Measurements from ENCODE around the gene FATE1.

The FATE1 gene

DNA sequence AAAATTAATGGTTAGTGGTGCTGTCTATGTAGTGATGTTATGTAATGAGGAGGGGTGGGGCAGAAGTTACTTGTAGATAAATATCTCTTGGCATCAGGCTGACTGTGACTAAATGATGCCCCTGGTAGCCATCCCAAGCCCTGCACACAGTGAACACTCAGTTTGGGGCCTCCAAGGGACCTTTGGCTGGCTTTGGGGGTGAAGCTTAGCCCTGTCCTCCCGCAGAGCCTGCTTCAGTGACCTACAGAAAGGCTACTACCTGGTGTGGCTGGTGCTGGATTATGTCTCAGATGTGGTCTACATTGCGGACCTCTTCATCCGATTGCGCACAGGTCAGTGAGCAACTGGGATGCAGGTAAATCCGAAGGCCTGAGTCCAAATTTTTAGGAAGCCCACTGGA, 26.5 kb downstream of the FATE1 start:
- H3K27ac ChIP-seq (replicated peaks): no peak overlapping the region
- TF ChIP-seq POLR2AphosphoS5 (IDR thresholded peaks at IDR 0.05; ENCODE audit: low read depth) (no peak), SPI1 (IDR thresholded peaks at IDR 0.05; ENCODE audit: borderline replicate concordance, low read depth) (no peak), GABPA (IDR thresholded peaks at IDR 0.05; ENCODE audit: low read depth) (no peak)
- TF ChIP-seq, protein P1, sequence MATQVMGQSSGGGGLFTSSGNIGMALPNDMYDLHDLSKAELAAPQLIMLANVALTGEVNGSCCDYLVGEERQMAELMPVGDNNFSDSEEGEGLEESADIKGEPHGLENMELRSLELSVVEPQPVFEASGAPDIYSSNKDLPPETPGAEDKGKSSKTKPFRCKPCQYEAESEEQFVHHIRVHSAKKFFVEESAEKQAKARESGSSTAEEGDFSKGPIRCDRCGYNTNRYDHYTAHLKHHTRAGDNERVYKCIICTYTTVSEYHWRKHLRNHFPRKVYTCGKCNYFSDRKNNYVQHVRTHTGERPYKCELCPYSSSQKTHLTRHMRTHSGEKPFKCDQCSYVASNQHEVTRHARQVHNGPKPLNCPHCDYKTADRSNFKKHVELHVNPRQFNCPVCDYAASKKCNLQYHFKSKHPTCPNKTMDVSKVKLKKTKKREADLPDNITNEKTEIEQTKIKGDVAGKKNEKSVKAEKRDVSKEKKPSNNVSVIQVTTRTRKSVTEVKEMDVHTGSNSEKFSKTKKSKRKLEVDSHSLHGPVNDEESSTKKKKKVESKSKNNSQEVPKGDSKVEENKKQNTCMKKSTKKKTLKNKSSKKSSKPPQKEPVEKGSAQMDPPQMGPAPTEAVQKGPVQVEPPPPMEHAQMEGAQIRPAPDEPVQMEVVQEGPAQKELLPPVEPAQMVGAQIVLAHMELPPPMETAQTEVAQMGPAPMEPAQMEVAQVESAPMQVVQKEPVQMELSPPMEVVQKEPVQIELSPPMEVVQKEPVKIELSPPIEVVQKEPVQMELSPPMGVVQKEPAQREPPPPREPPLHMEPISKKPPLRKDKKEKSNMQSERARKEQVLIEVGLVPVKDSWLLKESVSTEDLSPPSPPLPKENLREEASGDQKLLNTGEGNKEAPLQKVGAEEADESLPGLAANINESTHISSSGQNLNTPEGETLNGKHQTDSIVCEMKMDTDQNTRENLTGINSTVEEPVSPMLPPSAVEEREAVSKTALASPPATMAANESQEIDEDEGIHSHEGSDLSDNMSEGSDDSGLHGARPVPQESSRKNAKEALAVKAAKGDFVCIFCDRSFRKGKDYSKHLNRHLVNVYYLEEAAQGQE (IDR thresholded peaks at IDR 0.05; ENCODE audit: insufficient replicate concordance, low read depth): no peak
- TF ChIP-seq, protein P2, sequence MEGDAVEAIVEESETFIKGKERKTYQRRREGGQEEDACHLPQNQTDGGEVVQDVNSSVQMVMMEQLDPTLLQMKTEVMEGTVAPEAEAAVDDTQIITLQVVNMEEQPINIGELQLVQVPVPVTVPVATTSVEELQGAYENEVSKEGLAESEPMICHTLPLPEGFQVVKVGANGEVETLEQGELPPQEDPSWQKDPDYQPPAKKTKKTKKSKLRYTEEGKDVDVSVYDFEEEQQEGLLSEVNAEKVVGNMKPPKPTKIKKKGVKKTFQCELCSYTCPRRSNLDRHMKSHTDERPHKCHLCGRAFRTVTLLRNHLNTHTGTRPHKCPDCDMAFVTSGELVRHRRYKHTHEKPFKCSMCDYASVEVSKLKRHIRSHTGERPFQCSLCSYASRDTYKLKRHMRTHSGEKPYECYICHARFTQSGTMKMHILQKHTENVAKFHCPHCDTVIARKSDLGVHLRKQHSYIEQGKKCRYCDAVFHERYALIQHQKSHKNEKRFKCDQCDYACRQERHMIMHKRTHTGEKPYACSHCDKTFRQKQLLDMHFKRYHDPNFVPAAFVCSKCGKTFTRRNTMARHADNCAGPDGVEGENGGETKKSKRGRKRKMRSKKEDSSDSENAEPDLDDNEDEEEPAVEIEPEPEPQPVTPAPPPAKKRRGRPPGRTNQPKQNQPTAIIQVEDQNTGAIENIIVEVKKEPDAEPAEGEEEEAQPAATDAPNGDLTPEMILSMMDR (IDR thresholded peaks at IDR 0.05; ENCODE audit: insufficient read depth, low read length): no peak
- DNase-seq (ENCODE audit: low read depth in 1 of 2, low spot score in 1 of 2): no peak
- H3K4me3 ChIP-seq (replicated peaks; ENCODE audit: insufficient read depth, low read length): no peak overlapping the region
- no peaks in the 10 kb centered on the region for H3K27me3 ChIP-seq (ENCODE audit: insufficient read depth, poor library complexity, severe bottlenecking)

DNA sequence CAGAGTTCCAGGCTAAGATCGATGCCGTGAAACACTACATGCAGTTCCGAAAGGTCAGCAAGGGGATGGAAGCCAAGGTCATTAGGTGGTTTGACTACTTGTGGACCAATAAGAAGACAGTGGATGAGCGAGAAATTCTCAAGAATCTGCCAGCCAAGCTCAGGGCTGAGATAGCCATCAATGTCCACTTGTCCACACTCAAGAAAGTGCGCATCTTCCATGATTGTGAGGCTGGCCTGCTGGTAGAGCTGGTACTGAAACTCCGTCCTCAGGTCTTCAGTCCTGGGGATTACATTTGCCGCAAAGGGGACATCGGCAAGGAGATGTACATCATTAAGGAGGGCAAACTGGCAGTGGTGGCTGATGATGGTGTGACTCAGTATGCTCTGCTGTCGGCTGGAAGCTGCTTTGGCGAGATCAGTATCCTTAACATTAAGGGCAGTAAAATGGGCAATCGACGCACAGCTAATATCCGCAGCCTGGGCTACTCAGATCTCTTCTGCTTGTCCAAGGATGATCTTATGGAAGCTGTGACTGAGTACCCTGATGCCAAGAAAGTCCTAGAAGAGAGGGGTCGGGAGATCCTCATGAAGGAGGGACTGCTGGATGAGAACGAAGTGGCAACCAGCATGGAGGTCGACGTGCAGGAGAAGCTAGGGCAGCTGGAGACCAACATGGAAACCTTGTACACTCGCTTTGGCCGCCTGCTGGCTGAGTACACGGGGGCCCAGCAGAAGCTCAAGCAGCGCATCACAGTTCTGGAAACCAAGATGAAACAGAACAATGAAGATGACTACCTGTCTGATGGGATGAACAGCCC, 28.0 kb downstream of the FATE1 start:
- Histone ChIP-seq H3K27ac (replicated peaks) (no peak overlapping the region), H3K4me3 (replicated peaks; ENCODE audit: insufficient read depth, low read length) (no peak overlapping the region), H3K27me3 (ENCODE audit: insufficient read depth, poor library complexity, severe bottlenecking) (no peaks in the 10 kb centered on the region)
- no peak for TF ChIP-seq SPI1 (IDR thresholded peaks at IDR 0.05; ENCODE audit: borderline replicate concordance, low read depth)
- TF ChIP-seq, protein P1 (IDR thresholded peaks at IDR 0.05; ENCODE audit: insufficient replicate concordance, low read depth): no peak
- TF ChIP-seq, protein P2 (IDR thresholded peaks at IDR 0.05; ENCODE audit: insufficient read depth, low read length): no peak
- no peak for TF ChIP-seq POLR2AphosphoS5 (IDR thresholded peaks at IDR 0.05; ENCODE audit: low read depth)
- TF ChIP-seq GABPA (IDR thresholded peaks at IDR 0.05; ENCODE audit: low read depth): no peak
- DNase-seq (ENCODE audit: low read depth in 1 of 2, low spot score in 1 of 2): no peak

DNA sequence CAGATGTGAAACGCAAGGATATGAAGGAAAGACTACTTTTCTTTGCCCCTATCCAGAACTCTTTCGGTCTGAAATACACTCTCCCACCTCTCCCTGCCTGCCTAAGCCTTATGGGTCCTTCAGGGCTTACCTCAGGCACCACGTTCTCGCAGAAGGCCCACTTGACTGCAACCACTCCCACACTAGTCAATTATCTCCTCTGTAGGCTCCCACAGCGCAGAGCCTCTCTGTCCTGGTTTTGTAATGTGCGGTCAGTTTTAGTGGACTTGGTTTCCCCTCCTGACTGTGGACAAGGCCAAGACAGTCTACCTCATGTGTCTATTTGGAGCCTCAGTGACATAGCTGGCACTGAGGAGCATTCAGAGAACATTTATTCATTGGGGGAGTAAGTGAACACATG, 29.8 kb downstream of the FATE1 start:
- TF ChIP-seq POLR2AphosphoS5 (IDR thresholded peaks at IDR 0.05; ENCODE audit: low read depth) (no peak), SPI1 (IDR thresholded peaks at IDR 0.05; ENCODE audit: borderline replicate concordance, low read depth) (no peak), GABPA (IDR thresholded peaks at IDR 0.05; ENCODE audit: low read depth) (no peak)
- TF ChIP-seq, protein P1 (IDR thresholded peaks at IDR 0.05; ENCODE audit: insufficient replicate concordance, low read depth): no peak
- TF ChIP-seq, protein P2 (IDR thresholded peaks at IDR 0.05; ENCODE audit: insufficient read depth, low read length): no peak
- Histone ChIP-seq H3K27me3 (ENCODE audit: insufficient read depth, poor library complexity, severe bottlenecking) (no peaks in the 10 kb centered on the region), H3K27ac (replicated peaks) (no peak overlapping the region), H3K4me3 (replicated peaks; ENCODE audit: insufficient read depth, low read length) (no peak overlapping the region)
- DNase-seq (ENCODE audit: low read depth in 1 of 2, low spot score in 1 of 2): no peak
